ENCODE measurements around the gene AQP12A. TPM values are rescaled to one million over a fixed set of nuclear protein-coding genes. Genes with fewer than 3 reads are reported as not detected.

The AQP12A gene
- total RNA-seq, 4 donors from 2014 or later, result not detected

GRCh38 chr2:240747256-240747655 is 55.6 kb downstream of the AQP12A start:
- WGBS, 2 donors, result 73 to 83% methylated on average over 2 to 4 of the region's 11 CpGs

More at GRCh38 chr2:240747256-240747655, 55.6 kb downstream of the AQP12A start:
- Histone ChIP-seq H3K4me3 (no peak overlapping the region), H3K9me3 (no peaks in the 10 kb centered on the region), H3K4me1 (no peaks in the 10 kb centered on the region), H3K36me3 (no peaks in the 10 kb centered on the region), H3K27me3 (peaks cover 0 to 8% (median 0%) of the 10 kb centered on the region in 4 donors), H3K27ac (no peak overlapping the region)
- no peak for TF ChIP-seq POLR2A (IDR thresholded peaks at IDR 0.05)
- TF ChIP-seq, protein P1, sequence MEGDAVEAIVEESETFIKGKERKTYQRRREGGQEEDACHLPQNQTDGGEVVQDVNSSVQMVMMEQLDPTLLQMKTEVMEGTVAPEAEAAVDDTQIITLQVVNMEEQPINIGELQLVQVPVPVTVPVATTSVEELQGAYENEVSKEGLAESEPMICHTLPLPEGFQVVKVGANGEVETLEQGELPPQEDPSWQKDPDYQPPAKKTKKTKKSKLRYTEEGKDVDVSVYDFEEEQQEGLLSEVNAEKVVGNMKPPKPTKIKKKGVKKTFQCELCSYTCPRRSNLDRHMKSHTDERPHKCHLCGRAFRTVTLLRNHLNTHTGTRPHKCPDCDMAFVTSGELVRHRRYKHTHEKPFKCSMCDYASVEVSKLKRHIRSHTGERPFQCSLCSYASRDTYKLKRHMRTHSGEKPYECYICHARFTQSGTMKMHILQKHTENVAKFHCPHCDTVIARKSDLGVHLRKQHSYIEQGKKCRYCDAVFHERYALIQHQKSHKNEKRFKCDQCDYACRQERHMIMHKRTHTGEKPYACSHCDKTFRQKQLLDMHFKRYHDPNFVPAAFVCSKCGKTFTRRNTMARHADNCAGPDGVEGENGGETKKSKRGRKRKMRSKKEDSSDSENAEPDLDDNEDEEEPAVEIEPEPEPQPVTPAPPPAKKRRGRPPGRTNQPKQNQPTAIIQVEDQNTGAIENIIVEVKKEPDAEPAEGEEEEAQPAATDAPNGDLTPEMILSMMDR (IDR thresholded peaks at IDR 0.05), result no peak
- DNase-seq, result no peak
- intact Hi-C loops (cut with DNase I), result no loop called here

Small RNA genes within 50 kb of the gene (small RNA-seq; reads per million reads assigned to genes)
- gene AC011298.3, result 0 reads per million in 4 donors

Other genes starting within 250 kb of the AQP12A start
- gene ANKMY1, start 133.9 kb upstream of the AQP12A start, total RNA-seq, result 10 to 100 TPM in 3 of 4 donors, 1 to 10 TPM in 1; 8.2 to 23.8 (median 17.1) TPM
- 10 to 100 TPM in 1 of 4 donors, 1 to 10 TPM in 3; 2.0 to 10.5 (median 5.3) TPM for gene DUSP28, start 131.5 kb upstream of the AQP12A start, total RNA-seq
- gene RNPEPL1, start 123.4 kb upstream of the AQP12A start, total RNA-seq, result 10 to 100 TPM; 41.9 to 96.5 (median 48.1) TPM
- 10 to 100 TPM in 3 of 4 donors, 1 to 10 TPM in 1; 9.9 to 23.3 (median 13.7) TPM for gene CAPN10, start 105.1 kb upstream of the AQP12A start, total RNA-seq
- gene GPR35, start 66.4 kb upstream of the AQP12A start, total RNA-seq, result 1 to 10 TPM in 3 of 4 donors, under 1 TPM in 1; 0.31 to 3.2 (median 1.3) TPM
- not detected for gene AQP12B, start 9.0 kb upstream of the AQP12A start, total RNA-seq
- gene KIF1A, start 128.4 kb downstream of the AQP12A start, total RNA-seq, result under 1 TPM in 1 of 4 donors, not detected in 3; 0.15 TPM
- not detected for gene AGXT, start 177.0 kb downstream of the AQP12A start, total RNA-seq
- 100 to 1,000 TPM; 105 to 440 (median 163) TPM for gene MAB21L4, start 204.3 kb downstream of the AQP12A start, total RNA-seq
- not detected for gene CROCC2, start 214.5 kb downstream of the AQP12A start, total RNA-seq